Right lung (tissue), 5 donors: ENCODE measurements around the gene CHMP4B. TPM values are rescaled to one million over a fixed set of nuclear protein-coding genes. Genes with fewer than 3 reads are reported as not detected.
A peak's percentile ranks its signal among the peaks of the same experiment; 100 is the strongest.

Experiments
- DNase-seq, 2 donors: peaks; one replicate each; pipeline ENCODE4 v3.0.0-alpha.2; 2013
- polyA plus RNA-seq, 5 donors: library from polyadenylated mRNA; unstranded; fragments of 120-200 nt; gene quantifications; one replicate each; pipeline versions ENCODE4 v1.2.1 to v1.2.3, GENCODE V29; 2013; ENCODE audit warnings: inconsistent platforms in 1 of 5, low replicate concordance in 1 of 5; ENCODE audit not compliant: insufficient read length in 5 of 5, insufficient read depth in 1 of 5

Gene CHMP4B
- polyA plus RNA-seq, 5 donors = 103 to 124 (median 117) TPM

- DNase-seq = no peak
These were observed 83.7 kb downstream of the CHMP4B start for GRCh38 chr20:33894798-33895197.

GRCh38 chr20:33896509-33896908 lies 85.4 kb downstream of the CHMP4B start:
- DNase-seq = peak; percentile 19 to 33

- DNase-seq = no peak
These were observed 86.3 kb downstream of the CHMP4B start for GRCh38 chr20:33897313-33897912.

GRCh38 chr20:33899106-33899505 lies 88.0 kb downstream of the CHMP4B start:
- no peak for DNase-seq

- DNase-seq = no peak
These were observed 89.5 kb downstream of the CHMP4B start for GRCh38 chr20:33900521-33901131.

GRCh38 chr20:33901132-33901523 lies 90.0 kb downstream of the CHMP4B start:
- DNase-seq = no peak

GRCh38 chr20:33902011-33902410 lies 90.9 kb downstream of the CHMP4B start:
- DNase-seq = no peak

Other genes with a start within 250 kb of the CHMP4B start
- under 1 TPM; 0.32 to 0.60 (median 0.39) TPM for gene C20orf144, start 149.0 kb upstream of the CHMP4B start, polyA plus RNA-seq
- under 1 TPM; 0.29 to 0.91 (median 0.44) TPM for gene ACTL10, start 144.4 kb upstream of the CHMP4B start, polyA plus RNA-seq
- gene NECAB3, start 136.9 kb upstream of the CHMP4B start, polyA plus RNA-seq = 10 to 100 TPM; 19.3 to 39.3 (median 29.5) TPM
- gene E2F1, start 125.0 kb upstream of the CHMP4B start, polyA plus RNA-seq = 10 to 100 TPM; 13.1 to 19.0 (median 14.5) TPM
- gene PXMP4, start 91.0 kb upstream of the CHMP4B start, polyA plus RNA-seq = 10 to 100 TPM; 14.2 to 16.6 (median 14.6) TPM
- 1 to 10 TPM; 3.0 to 5.3 (median 4.0) TPM for gene ZNF341, start 79.4 kb upstream of the CHMP4B start, polyA plus RNA-seq
- gene RALY, start 182.6 kb downstream of the CHMP4B start, polyA plus RNA-seq = 100 to 1,000 TPM; 206 to 250 (median 215) TPM